ENCODE results near the gene IDUA.

IDUA gene

GRCh38 chr4:1039493-1040343 is 52.9 kb downstream of the IDUA start:
- H3K27me3 ChIP-seq, result peaks cover 25 to 40% (median 36%) of the 10 kb centered on the region in 11 experiments
- no peaks in the 10 kb centered on the region for H3K36me3 ChIP-seq
- peaks cover 11 to 35% (median 28%) of the 10 kb centered on the region in 10 experiments for H3K4me1 ChIP-seq
- H3K9me3 ChIP-seq (replicated peaks in 1 of 11), result no peaks in the 10 kb centered on the region
- no peak overlapping the region for H3K27ac ChIP-seq
- TF ChIP-seq Cebpa-rat (IDR thresholded peaks at IDR 0.05), result no peak
- H4K20me1 ChIP-seq, result peaks cover 0 to 14% (median 0%) of the 10 kb centered on the region in 11 experiments; a peak in 6 of 22 replicates
- no peak overlapping the region for H3K4me3 ChIP-seq
- no peak overlapping the region for H3K4me2 ChIP-seq
- no peak overlapping the region for H3K9ac ChIP-seq

DNA sequence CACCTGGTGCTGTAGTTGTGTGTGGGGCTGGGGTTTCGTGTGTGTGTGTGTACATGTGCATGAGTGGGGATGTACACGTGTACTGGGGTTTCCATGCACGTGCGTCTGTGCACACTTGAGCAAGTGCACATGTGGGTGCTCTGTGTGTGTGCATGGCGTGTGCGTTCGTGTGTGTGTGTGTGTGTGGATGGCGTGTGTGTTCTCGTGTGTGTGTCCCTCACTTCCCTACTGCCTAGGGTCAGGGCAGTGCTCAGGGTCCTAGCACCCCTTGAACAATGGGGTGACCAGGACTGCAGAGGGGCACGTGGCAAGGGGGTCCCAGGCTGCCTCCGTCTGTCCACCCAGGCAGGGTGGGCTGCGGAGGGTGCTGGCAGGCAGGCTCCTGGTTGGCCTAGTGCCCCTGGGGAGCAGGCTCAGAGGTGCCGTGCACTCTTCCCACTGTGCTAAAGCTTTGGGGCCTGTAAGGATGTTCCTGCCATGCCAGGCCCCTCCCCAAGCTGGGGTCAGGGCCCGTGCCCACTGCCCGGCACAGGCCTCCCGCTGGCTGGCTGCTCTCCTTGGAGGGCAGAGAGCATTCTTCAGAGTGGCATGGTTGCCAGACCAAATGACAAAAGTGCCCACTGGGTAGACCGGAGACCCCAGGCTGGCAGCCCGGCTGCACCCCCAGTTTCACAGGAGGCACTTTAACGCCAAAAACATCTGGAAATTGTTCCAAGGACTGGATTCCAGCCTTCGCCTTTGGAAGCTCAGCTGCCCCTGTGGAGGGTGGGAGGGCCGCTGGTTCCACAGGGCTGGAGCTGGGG is 53.7 kb downstream of the IDUA start:
- H3K9ac ChIP-seq, result no peak overlapping the region
- H3K4me1 ChIP-seq, result peaks cover 11 to 44% (median 29%) of the 10 kb centered on the region in 10 experiments
- H3K4me2 ChIP-seq, result peak overlapping the region; percentile 14 to 75 (median 63); a peak in 12 of 22 replicates
- no peaks in the 10 kb centered on the region for H3K9me3 ChIP-seq (replicated peaks in 1 of 11)
- TF ChIP-seq Cebpa-rat (IDR thresholded peaks at IDR 0.05), result no peak
- no peaks in the 10 kb centered on the region for H3K36me3 ChIP-seq
- H3K27me3 ChIP-seq, result peaks cover 33 to 48% (median 44%) of the 10 kb centered on the region in 11 experiments
- H3K27ac ChIP-seq, result no peak overlapping the region
- H3K4me3 ChIP-seq, result no peak overlapping the region
- H4K20me1 ChIP-seq, result peaks cover 0 to 14% (median 0%) of the 10 kb centered on the region in 11 experiments; a peak in 6 of 22 replicates

DNA sequence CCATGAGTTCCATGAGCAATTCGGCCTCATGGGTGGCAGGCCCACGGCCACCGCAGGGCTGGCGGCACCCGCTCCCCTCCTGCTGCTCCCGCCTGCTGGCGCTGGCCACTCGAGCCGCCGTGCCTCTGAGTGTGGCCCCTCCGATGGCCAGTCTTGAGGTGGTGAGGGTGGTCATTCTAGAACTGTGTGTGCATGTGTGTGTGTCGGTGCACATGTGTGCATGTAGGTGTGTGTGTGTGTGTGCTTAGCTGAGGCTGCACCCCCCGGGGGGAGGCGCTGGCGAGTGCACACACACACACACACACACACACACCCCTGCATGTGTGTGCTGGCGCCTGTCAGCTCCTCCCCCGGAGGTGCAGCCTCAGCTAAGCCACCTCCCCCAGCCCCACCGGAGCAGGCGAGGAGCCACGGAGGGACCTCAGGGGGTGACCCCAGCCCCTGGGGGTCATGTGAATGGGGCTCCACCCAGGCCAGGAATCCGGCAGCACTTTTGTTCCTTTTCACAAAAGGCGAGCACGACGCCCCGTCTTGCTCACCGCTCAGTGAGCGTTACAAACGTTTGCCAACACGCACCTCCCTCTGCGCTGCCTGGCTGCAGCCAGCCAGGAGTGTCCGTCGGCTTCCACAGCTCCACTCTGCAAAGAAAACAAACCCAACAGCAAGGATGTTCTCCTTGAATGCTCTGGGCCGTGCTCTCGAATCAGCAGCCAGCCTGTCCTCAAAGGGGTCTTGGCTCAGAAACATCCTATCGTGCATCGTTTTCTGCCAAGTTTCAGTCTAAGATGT is 54.5 kb downstream of the IDUA start:
- Histone ChIP-seq H3K9ac (peak overlapping the region in 4 of 11 experiments; percentile 13 to 56 (median 20); a peak in 3 of 22 replicates), H3K9me3 (replicated peaks in 1 of 11) (no peaks in the 10 kb centered on the region), H3K4me1 (peaks cover 11 to 44% (median 29%) of the 10 kb centered on the region in 10 experiments), H3K36me3 (no peaks in the 10 kb centered on the region), H3K4me2 (peak overlapping the region; percentile 14 to 75 (median 63)), H3K27ac (no peak overlapping the region), H3K4me3 (no peak overlapping the region), H4K20me1 (peaks cover 0 to 14% (median 0%) of the 10 kb centered on the region in 11 experiments; a peak in 6 of 22 replicates), H3K27me3 (peaks cover 36 to 53% (median 46%) of the 10 kb centered on the region in 11 experiments)
- TF ChIP-seq Cebpa-rat (IDR thresholded peaks at IDR 0.05), result no peak

DNA sequence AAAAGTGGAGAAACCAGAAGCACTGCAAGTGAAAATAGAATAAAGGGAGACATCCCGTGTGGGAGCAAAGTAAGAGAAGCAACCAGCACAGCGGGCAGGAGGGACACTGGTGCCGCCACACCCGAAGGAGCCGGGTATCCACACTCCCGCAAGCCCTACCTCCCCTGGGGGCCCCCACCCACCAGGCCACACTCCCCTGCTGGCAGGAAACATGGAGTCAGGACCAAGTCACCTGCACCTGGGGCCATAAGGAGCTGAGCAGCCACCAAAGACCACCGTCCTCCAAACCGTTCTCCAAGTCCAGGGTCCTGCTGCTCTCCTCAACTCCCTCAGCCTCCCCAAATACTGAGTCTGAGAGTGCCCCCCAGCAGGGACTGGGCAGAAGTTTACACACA is 55.1 kb downstream of the IDUA start:
- H3K27ac ChIP-seq, result no peak overlapping the region
- H3K9ac ChIP-seq, result peak overlapping the region in 1 of 11 experiments; percentile 26; a peak in 2 of 22 replicates
- peak overlapping the region; percentile 14 to 75 (median 63) for H3K4me2 ChIP-seq
- H3K4me1 ChIP-seq, result peaks cover 11 to 45% (median 29%) of the 10 kb centered on the region in 10 experiments
- no peak overlapping the region for H3K4me3 ChIP-seq
- H4K20me1 ChIP-seq, result peaks cover 0 to 14% (median 0%) of the 10 kb centered on the region in 11 experiments; a peak in 6 of 22 replicates
- no peak for TF ChIP-seq Cebpa-rat (IDR thresholded peaks at IDR 0.05)
- H3K27me3 ChIP-seq, result peaks cover 37 to 59% (median 50%) of the 10 kb centered on the region in 11 experiments
- no peaks in the 10 kb centered on the region for H3K36me3 ChIP-seq
- H3K9me3 ChIP-seq (replicated peaks in 1 of 11), result no peaks in the 10 kb centered on the region

DNA sequence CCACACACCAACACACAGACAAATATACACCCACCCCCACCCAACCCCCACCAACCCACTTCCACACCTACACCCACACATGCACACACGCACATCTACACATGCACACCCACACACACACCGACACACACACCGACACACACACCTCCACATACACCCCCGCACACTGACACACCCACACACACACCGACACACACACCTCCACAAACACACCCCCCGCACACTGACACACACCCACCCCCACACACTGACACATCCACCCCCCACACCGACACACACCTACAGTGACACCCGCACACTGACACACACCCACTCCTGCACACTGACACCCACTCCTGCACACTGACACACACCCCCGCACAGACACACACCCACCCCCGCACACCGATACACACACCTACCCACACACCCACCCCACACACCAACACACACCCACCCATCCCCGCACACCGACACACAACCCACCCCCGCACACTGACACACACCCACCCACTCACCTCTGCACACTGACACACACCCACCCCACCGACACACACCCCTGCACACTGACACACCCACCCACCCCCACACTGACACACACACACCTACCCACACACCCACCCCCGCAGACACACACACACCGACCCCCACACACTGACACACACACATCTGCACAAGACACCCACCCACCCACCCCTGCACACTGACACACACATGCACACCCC is 55.7 kb downstream of the IDUA start:
- no peak overlapping the region for H3K9ac ChIP-seq
- peaks cover 43 to 65% (median 55%) of the 10 kb centered on the region in 11 experiments for H3K27me3 ChIP-seq
- no peaks in the 10 kb centered on the region for H3K36me3 ChIP-seq
- peaks cover 0 to 14% (median 0%) of the 10 kb centered on the region in 11 experiments; a peak in 6 of 22 replicates for H4K20me1 ChIP-seq
- peaks cover 11 to 51% (median 34%) of the 10 kb centered on the region in 10 experiments for H3K4me1 ChIP-seq
- peak overlapping the region in 2 of 11 experiments; percentile 75; a peak in 4 of 22 replicates for H3K4me2 ChIP-seq
- no peak for TF ChIP-seq Cebpa-rat (IDR thresholded peaks at IDR 0.05)
- no peak overlapping the region for H3K27ac ChIP-seq
- H3K4me3 ChIP-seq, result no peak overlapping the region
- H3K9me3 ChIP-seq (replicated peaks in 1 of 11), result no peaks in the 10 kb centered on the region

GRCh38 chr4:1043162-1043561 is 56.3 kb downstream of the IDUA start:
- Histone ChIP-seq H3K9me3 (replicated peaks in 1 of 11) (no peaks in the 10 kb centered on the region), H4K20me1 (peaks cover 0 to 14% (median 0%) of the 10 kb centered on the region in 11 experiments; a peak in 6 of 22 replicates), H3K36me3 (no peaks in the 10 kb centered on the region), H3K4me1 (peaks cover 11 to 57% (median 41%) of the 10 kb centered on the region in 10 experiments), H3K27ac (no peak overlapping the region), H3K9ac (no peak overlapping the region), H3K27me3 (peaks cover 46 to 71% (median 62%) of the 10 kb centered on the region in 11 experiments), H3K4me2 (peak overlapping the region in 10 of 11 experiments; percentile 18 to 95 (median 70); a peak in 18 of 22 replicates), H3K4me3 (peak overlapping the region in 1 of 10 experiments; percentile 7; a peak in 2 of 20 replicates)
- TF ChIP-seq Cebpa-rat (IDR thresholded peaks at IDR 0.05), result no peak

DNA sequence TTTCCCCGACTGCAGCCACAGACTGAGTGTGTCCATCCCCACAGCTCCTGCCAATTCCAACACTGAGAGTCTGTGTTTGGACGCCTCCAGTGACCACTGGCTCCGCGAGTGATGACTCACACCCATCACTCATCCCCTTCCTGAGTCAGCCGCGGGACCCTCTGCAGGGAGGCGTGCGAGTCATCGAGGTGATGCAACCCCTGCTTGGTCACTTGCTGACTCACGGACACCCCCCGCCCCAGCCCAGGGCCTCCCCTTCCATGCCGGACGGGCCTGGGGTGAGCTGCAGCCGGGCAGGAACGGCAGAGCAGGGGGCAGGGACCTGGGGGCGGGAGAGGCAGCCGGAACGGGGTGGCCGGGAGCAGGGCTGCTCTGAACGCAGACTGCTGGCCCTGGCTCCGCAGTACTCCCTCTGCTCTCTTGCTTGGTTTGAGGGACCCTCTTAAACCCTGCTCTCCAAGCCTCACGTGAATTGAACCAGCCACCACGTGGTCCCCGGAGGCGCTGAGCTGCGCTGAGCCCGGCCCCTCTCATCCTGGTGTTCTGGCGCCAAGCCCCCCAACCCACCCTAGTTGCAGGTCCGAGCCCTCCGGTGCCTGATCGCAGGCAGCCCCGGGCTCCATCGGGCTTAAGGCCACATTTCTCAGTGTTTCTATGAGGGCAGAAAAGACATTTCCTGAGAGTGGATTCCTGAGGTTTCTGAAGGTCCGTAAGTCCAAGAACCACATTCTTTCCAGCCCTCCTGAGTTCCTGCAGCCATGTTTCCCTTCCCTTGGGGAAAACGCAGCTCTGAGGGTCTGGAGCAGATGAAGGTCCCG is 57.0 kb downstream of the IDUA start:
- Histone ChIP-seq H3K36me3 (no peaks in the 10 kb centered on the region), H4K20me1 (peaks cover 0 to 14% (median 0%) of the 10 kb centered on the region in 11 experiments; a peak in 6 of 22 replicates), H3K4me3 (peak overlapping the region in 2 of 10 experiments; percentile 17 to 48; a peak in 3 of 20 replicates), H3K27ac (peak overlapping the region in 7 of 11 experiments; percentile 28 to 64 (median 44); a peak in 10 of 22 replicates), H3K9me3 (replicated peaks in 1 of 11) (no peaks in the 10 kb centered on the region; a peak in 2 of 22 replicates), H3K4me1 (peaks cover 18 to 64% (median 48%) of the 10 kb centered on the region in 10 experiments), H3K9ac (peak overlapping the region in 5 of 11 experiments; percentile 20 to 50 (median 35); a peak in 6 of 22 replicates), H3K4me2 (peak overlapping the region in 10 of 11 experiments; percentile 18 to 95 (median 70); a peak in 19 of 22 replicates), H3K27me3 (peaks cover 46 to 72% (median 65%) of the 10 kb centered on the region in 11 experiments)
- peak in 7 of 11 experiments; percentile 32 to 78 (median 41); a peak in 7 of 22 replicates for TF ChIP-seq Cebpa-rat (IDR thresholded peaks at IDR 0.05)

Data from BLaER1 treated with 17β-estradiol and CSF1 and Interleukin-3, amounts not matched to agents 10 nM and 100 nM (cell line).